PC-3 (cell line): ENCODE results near the gene C10orf62. TPM values are rescaled to one million over a fixed set of nuclear protein-coding genes. Genes with fewer than 3 reads are reported as not detected.
"Not testable (repeated sequence)": the region's sequence is repeated elsewhere in the genome, so short reads cannot be mapped to it uniquely, and the experiment has no call there.

Experiments
- ATAC-seq: fragments of 200-7000 bp; cut with Tn5 transposase; 2 replicates; pipeline ENCODE4 v1.9.1; 2020; ENCODE audit warnings: mild to moderate bottlenecking, moderate library complexity
- BruUV-seq: library from RNA; stranded (reverse); fragments of 400-500 nt; replicated peaks from 2 replicates; lab custom pipeline; 2021; lab: Mats Ljungman, UMichigan
- CTCF ChIA-PET: fragments of 300-600 bp; sonication (Branson Sonifier 250); formaldehyde crosslinking; loops from one replicate; lab custom pipeline; 2022; ENCODE audit warnings: antibody characterized with exemption; lab: Charles Lee
- POLR2A ChIA-PET: fragments of 300-600 bp; sonication (Branson Sonifier 250); formaldehyde crosslinking; loops from one replicate; lab custom pipeline; 2022; ENCODE audit warnings: antibody characterized with exemption; ENCODE audit not compliant: unreplicated experiment; lab: Charles Lee
- DNase-seq: peaks from one replicate; pipeline ENCODE4 v3.0.0-alpha.2; 2015
- H2AFZ ChIP-seq: fragments of 300-600 bp; sonication (generic); 2 replicates; pipeline ENCODE4 v1.6.0; 2016; ENCODE audit warnings: antibody characterized with exemption, low read length
- H3F3A ChIP-seq: fragments of 300-600 bp; sonication (generic); one replicate; pipeline ENCODE4 v1.6.0; 2017; ENCODE audit warnings: antibody characterized with exemption, low read length, control low read depth, mild to moderate bottlenecking; ENCODE audit not compliant: unreplicated experiment
- H3K27ac ChIP-seq: fragments of 300-600 bp; sonication (generic); 2 replicates; pipeline ENCODE4 v1.5.1; 2016; ENCODE audit warnings: mild to moderate bottlenecking, low read length
- H3K27me3 ChIP-seq: fragments of 300-600 bp; sonication (generic); 2 replicates; pipeline ENCODE4 v1.6.1; 2016; ENCODE audit warnings: low read length, mixed read lengths
- H3K36me3 ChIP-seq: fragments of 300-600 bp; sonication (generic); 2 replicates; pipeline ENCODE4 v1.6.1; 2016; ENCODE audit warnings: low read depth, mixed run types, low read length, mixed read lengths
- H3K4me1 ChIP-seq: fragments of 300-600 bp; sonication (generic); 2 replicates; pipeline ENCODE4 v1.5.1; 2016; ENCODE audit warnings: low read length; ENCODE audit not compliant: insufficient read depth
- H3K4me2 ChIP-seq: fragments of 300-600 bp; sonication (generic); 2 replicates; pipeline ENCODE4 v1.6.0; 2016; ENCODE audit warnings: low read length
- H3K4me3 ChIP-seq: fragments of 300-600 bp; sonication (generic); 2 replicates; pipeline ENCODE4 v1.5.1; 2016; ENCODE audit warnings: mild to moderate bottlenecking, low read length, mixed read lengths
- H3K79me2 ChIP-seq: fragments of 300-600 bp; sonication (generic); 2 replicates; pipeline ENCODE4 v1.6.1; 2017; ENCODE audit warnings: low read length, mixed read lengths
- H3K9ac ChIP-seq: fragments of 300-600 bp; sonication (generic); 2 replicates; pipeline ENCODE4 v1.6.0; 2016; ENCODE audit warnings: mild to moderate bottlenecking, low read length
- H3K9me2 ChIP-seq: fragments of 300-600 bp; sonication (generic); replicated peaks from 2 replicates; pipeline ENCODE4 v1.6.1; 2016; ENCODE audit warnings: mixed run types, low read length, mixed read lengths
- H3K9me3 ChIP-seq: fragments of 300-600 bp; sonication (generic); 2 replicates; pipeline ENCODE4 v1.6.1; 2016; ENCODE audit warnings: low read length, mixed read lengths
- H4K20me1 ChIP-seq: fragments of 300-600 bp; sonication (generic); 2 replicates; pipeline ENCODE4 v1.6.1; 2016; ENCODE audit warnings: low read length, mixed read lengths
- CTCF ChIP-seq: fragments of 300-600 bp; sonication (generic); conservative IDR thresholded peaks from 2 replicates; pipeline ENCODE4 v1.5.1; 2017; ENCODE audit warnings: antibody characterized with exemption, low read depth, mild to moderate bottlenecking, low read length
- EZH2 ChIP-seq: fragments of 300-600 bp; sonication (generic); IDR thresholded peaks from one replicate; pipeline ENCODE4 v1.6.1; 2017; ENCODE audit warnings: antibody characterized with exemption, mild to moderate bottlenecking, low read length; ENCODE audit not compliant: unreplicated experiment
- EZH2phosphoT487 ChIP-seq: fragments of 300-600 bp; sonication (generic); IDR thresholded peaks from 2 replicates; pipeline ENCODE4 v1.6.1; 2018; ENCODE audit warnings: mild to moderate bottlenecking, antibody characterized with exemption, low read length, borderline replicate concordance
- intact Hi-C: fragments of 100-400 bp; cut with micrococcal nuclease; formaldehyde crosslinking; loops from 2 replicates; pipeline ENCODE4 v1.9.0; 2023
- total RNA-seq: library from RNA; depleted of rRNA; stranded (reverse); fragments of >200 nt; gene quantifications from 2 replicates; pipeline ENCODE4 v1.2.3, GENCODE V29; 2014

The C10orf62 gene
- total RNA-seq, 1 experiment from 2014 or later: not detected

DNA sequence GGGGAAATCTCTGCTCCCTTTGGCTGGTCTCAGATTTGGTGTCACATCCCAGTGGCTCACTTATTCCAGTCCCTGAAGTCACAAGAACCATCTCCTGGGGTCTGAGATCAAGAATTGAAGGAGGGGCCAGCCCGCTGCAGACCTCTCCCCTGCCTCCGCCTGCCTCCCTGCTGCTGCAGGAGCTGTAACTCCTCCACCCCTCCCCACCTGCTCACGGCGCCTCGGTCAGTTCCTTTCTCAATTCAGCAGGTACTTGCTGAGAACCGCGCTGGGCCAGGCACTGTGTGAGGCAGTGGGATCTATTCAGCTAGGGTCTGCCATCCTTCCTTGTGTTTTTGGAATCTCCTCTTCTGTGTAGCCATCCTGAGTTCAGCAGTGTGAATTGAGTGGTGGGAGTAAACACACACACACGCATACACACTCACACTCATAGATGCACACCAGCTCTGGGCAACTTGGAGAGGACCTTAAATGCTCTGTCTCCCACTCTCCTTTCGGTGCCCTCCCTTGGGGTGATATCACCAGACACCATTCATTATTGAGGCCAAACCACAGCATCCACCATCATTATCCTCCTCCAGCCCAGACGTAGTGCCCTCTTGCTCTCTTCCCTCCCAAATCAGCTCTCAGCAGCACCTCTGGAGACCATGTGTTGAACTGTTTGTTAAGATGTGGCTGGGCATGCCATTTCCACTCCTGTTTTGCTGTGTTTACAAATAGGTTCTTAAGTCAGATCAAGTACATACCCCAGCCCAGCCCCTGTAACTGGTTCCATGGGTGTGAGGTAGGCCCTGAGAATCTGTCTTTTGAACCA lies 39.0 kb upstream of the C10orf62 start:
- Histone ChIP-seq H3K4me2 (no peak overlapping the region), H2AFZ (no peak overlapping the region), H3K36me3 (no peaks in the 10 kb centered on the region), H4K20me1 (no peaks in the 10 kb centered on the region), H3K9ac (no peak overlapping the region), H3F3A (no peaks in the 10 kb centered on the region), H3K9me2 (no peaks in the 10 kb centered on the region), H3K27ac (no peak overlapping the region), H3K4me1 (peaks cover 7% of the 10 kb centered on the region), H3K9me3 (no peaks in the 10 kb centered on the region), H3K79me2 (no peaks in the 10 kb centered on the region), H3K27me3 (no peaks in the 10 kb centered on the region), H3K4me3 (no peak overlapping the region)
- BruUV-seq: no TSS peak
- DNase-seq: no peak
- intact Hi-C loops: loop anchor here (10.0 kb wide), 1 partner anchor 64 kb away; no protein-coding TSS in a partner anchor
- TF ChIP-seq EZH2 (no peak), EZH2phosphoT487 (no peak), CTCF (no peak)
- ATAC-seq: no peak
- CTCF ChIA-PET: no interaction called here
- POLR2A ChIA-PET: no interaction called here

DNA sequence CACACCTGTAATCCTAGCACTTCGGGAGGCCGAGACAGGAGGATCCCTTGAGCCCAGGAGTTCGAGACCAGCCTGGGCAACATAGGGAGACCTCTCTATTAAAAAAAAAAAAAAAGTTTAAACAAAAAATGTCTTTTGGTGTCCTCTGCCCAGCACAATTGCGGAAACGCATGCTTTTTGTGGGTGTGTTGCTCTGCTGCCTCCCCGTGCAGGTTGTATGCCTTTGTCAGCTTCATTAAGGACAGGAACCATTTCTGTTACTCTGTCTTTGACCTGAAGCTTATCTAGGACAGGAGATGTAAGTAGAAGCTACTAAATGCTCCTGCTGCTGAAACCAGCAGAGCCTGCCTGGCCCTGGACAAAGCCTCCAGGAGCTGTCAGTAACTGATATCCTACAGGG lies 38.2 kb upstream of the C10orf62 start:
- POLR2A ChIA-PET: no interaction called here
- TF ChIP-seq EZH2phosphoT487: no peak
- no peak for TF ChIP-seq CTCF
- no peak for TF ChIP-seq EZH2

GRCh38 chr10:97553575-97554031 lies 35.9 kb upstream of the C10orf62 start:
- no peaks in the 10 kb centered on the region for H3K9me2 ChIP-seq
- no peaks in the 10 kb centered on the region for H3K9me3 ChIP-seq
- H3K79me2 ChIP-seq: no peaks in the 10 kb centered on the region
- no TSS peak for BruUV-seq
- no peaks in the 10 kb centered on the region for H3F3A ChIP-seq
- CTCF ChIA-PET: interaction anchor here (1.3 to 1.4 kb wide), 2 partner anchors 19 to 35 kb away, joined by 3 to 4 read pairs; no protein-coding TSS in a partner anchor
- peak; percentile 99 for ATAC-seq
- no peak overlapping the region for H3K4me3 ChIP-seq
- DNase-seq: peak; percentile 71
- peaks cover 7% of the 10 kb centered on the region for H3K4me1 ChIP-seq
- intact Hi-C loops: loop anchor here (1.0 to 10.0 kb wide), 2 partner anchors 61 to 90 kb away; no protein-coding TSS in a partner anchor
- no peak overlapping the region for H3K9ac ChIP-seq
- H3K4me2 ChIP-seq: no peak overlapping the region
- POLR2A ChIA-PET: no interaction called here
- no peaks in the 10 kb centered on the region for H3K36me3 ChIP-seq
- H4K20me1 ChIP-seq: no peaks in the 10 kb centered on the region
- no peaks in the 10 kb centered on the region for H3K27me3 ChIP-seq
- H2AFZ ChIP-seq: peak overlapping the region; percentile 25; the same call in 1 of the 2 replicates
- H3K27ac ChIP-seq: no peak overlapping the region
- TF ChIP-seq CTCF (peak; percentile 76), EZH2phosphoT487 (no peak), EZH2 (no peak)

More for the DNA sequence above, 38.2 kb upstream of the C10orf62 start:
- Histone ChIP-seq H4K20me1 (no peaks in the 10 kb centered on the region), H3F3A (no peaks in the 10 kb centered on the region), H3K9ac (no peak overlapping the region), H3K4me2 (no peak overlapping the region), H2AFZ (no peak overlapping the region), H3K4me1 (peaks cover 7% of the 10 kb centered on the region), H3K27me3 (no peaks in the 10 kb centered on the region), H3K79me2 (no peaks in the 10 kb centered on the region), H3K4me3 (no peak overlapping the region), H3K27ac (no peak overlapping the region), H3K9me3 (no peaks in the 10 kb centered on the region), H3K9me2 (no peaks in the 10 kb centered on the region), H3K36me3 (no peaks in the 10 kb centered on the region)
- ATAC-seq (no peak), DNase-seq (no peak)
- CTCF ChIA-PET: no interaction called here
- intact Hi-C loops: loop anchor here (10.0 kb wide), 1 partner anchor 64 kb away; no protein-coding TSS in a partner anchor
- no TSS peak for BruUV-seq

- ATAC-seq, POLR2A ChIA-PET, H2AFZ ChIP-seq, BruUV-seq, H3K4me2 ChIP-seq, H3K79me2 ChIP-seq, H3K4me1 ChIP-seq, DNase-seq, H4K20me1 ChIP-seq, H3K4me3 ChIP-seq, H3K9me2 ChIP-seq, H3K9ac ChIP-seq, H3K36me3 ChIP-seq, H3K27ac ChIP-seq, H3K9me3 ChIP-seq, H3F3A ChIP-seq, H3K27me3 ChIP-seq: not testable (repeated sequence)
- CTCF ChIA-PET: interaction anchor here (1.3 to 1.4 kb wide), 2 partner anchors 20 to 36 kb away, joined by 3 to 4 read pairs; no protein-coding TSS in a partner anchor
- intact Hi-C loops: loop anchor here (10.0 kb wide), 1 partner anchor 60 kb away; no protein-coding TSS in a partner anchor
Measured at GRCh38 chr10:97554336-97554735, 35.2 kb upstream of the C10orf62 start.
